Measurements from ENCODE around the gene C17orf67.

GRCh38 chr17:56772442-56772841, 61.3 kb downstream of the C17orf67 start:
- TF ChIP-seq POLR2A (IDR thresholded peaks at IDR 0.05) (no peak), CTCF (IDR thresholded peaks at IDR 0.05) (no peak)
